IPS DF 4.7 (cell line): ENCODE data around the gene JAK2.
"Not testable (repeated sequence)": the region's sequence is repeated elsewhere in the genome, so short reads cannot be mapped to it uniquely, and the experiment has no call there.

Experiments
- DNase-seq: peaks from one replicate; pipeline ENCODE4 v3.0.0-alpha.2; 2013; ENCODE audit warnings: low spot score; ENCODE audit errors: extremely low read depth

The JAK2 gene

DNA sequence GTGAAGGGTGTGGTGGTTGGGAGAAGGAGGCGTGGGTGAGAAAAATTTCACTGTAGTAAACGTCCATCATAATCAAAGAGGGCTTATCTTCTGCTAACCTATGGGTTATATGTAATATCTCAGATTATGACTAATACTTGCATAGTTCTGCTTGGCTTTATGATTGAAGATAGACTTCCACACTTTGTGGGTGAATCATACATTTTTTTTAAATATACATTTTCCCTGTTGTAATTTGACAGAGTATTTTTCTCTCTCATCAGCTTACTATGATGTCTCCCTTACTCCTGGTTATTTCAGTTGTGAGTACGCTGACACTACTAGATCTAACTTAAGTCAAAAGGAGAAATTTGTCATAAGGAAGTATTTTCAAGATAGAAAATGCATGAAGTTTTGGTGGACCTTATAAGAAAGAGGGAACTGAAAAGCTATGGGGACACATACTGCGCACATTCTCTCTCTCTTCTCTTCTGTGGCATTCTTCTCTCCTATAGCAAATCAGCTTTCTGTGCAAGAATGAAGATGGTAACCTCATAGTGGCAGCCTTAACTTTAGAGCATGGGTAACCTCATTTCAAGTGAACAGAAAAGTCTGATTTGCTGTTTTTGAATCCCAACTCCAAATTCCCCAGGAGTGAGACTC lies 4.9 kb upstream of the JAK2 start:
- DNase-seq, result no peak

DNA sequence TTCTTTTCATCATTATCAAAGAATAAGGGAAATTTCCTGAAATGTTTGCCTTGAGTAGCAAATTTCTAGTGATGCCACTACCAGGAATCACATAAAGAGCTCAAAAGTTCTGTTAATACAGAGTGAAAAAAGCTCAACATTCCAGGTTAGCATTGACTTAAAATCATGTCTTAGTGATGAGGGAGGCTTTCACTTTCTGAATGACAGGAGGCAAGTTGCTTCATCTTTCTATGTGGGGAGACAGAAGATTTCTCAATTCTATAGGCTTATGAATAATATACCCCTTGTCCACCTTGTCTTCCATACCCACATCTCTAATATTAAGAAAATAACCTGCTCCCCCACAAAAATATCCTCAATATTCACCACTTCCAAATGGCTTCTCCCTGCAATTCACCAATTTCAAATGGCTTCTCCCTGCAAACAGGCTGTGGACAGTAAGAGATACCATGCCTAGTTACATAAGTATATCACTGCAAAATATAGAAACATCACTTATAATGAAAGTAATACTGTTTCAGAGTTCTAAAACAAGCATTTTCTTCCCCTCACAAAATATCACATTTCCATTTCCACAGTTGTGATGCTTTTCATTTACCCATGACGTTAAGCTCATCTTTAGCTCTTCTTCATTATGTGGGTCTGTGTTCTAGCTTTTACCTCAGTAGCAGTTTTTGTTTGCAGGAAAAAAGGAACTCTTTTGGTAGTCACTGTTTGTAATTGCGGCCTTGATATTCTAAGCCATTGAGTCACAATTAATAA lies 2.2 kb upstream of the JAK2 start:
- DNase-seq, result no peak

- no peak for DNase-seq
Measured at GRCh38 chr9:4983601-4984165, 1.4 kb upstream of the JAK2 start.

DNA sequence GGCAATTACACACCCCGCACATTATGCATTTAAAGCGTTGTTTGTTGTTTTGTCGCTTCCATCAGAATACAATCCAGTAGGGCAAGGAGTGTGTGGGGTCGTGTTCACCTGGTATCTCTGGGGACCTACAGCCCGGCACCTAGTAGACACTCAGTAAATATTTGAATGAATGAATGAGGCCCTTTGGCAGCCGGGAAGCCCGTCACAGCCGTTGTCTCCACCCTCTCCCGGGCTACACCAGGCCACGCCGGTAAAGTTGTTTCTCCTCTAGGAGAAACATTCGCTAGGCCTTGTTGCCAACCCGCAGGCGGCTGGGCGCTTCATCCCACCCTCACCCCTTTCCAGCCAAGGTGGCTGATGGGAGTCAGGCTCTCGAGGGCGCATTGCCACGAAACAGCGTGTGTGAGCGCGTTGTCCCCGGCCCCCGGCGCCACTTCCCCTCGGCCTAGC lies 876 bp upstream of the JAK2 start:
- DNase-seq, result no peak

GRCh38 chr9:4985386-4986266 lies 554 bp downstream of the JAK2 start:
- no peak for DNase-seq

DNA sequence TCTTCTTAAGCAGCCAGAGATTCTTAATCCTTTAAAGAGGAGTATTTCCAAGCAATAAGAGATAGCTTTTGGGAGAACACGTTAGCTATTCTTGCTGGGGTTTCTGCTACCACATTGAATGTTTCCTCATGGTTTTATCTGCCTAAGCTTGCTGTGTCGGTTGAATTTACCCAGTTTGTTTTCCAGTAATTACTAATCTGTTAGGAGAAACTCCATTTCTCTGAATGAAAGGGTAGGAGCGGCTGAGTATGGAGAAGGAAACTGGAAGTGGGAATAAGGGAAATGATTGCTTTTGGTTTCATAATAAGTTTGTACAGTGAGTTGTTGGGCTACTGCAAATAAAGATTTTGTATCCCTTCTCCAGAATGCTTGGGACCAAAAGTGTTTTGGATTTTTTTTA lies 1.2 kb downstream of the JAK2 start:
- no peak for DNase-seq

DNA sequence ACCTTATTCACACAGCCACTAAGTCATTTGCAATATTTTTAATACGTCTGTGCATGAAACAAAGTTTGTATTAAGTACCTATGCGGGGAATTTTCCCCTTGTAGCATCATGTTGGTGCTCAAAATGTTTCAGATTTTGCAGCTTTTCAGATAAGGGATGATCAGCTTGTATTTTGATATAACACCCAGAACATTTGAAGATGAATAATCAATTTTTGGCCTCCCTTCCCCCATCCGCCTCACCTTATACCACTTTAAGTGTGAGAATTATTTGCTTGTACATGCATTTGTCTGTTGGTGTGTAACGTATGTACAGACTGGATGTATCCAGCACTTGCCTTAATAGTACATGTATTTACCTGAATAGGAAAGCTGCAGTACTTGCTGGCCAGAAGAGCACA lies 1.7 kb downstream of the JAK2 start:
- no peak for DNase-seq

DNA sequence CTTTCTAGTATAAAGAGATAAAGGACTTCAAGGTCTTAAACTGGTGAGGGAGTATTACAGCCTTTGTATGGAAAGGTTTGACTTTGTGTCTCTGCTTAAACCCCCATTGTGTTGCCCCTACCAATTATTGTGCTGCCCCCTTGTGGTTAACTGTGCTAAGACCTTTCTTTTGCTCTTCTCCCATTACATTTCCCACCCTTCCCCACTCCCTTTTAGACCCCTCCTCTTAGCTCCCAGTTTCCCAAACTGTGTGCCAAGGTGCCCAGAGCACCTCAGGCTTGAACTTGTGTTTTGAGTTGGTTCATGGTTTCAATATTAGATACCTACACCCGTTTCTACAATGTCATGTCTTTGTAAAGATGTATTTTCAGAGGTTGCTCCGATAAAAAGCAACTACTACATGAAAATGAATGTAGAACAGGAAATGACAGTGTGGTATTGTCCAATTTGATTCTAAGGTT lies 2.9 kb downstream of the JAK2 start:
- DNase-seq, result no peak

GRCh38 chr9:4992872-4993271 lies 7.8 kb downstream of the JAK2 start:
- DNase-seq, result no peak

DNA sequence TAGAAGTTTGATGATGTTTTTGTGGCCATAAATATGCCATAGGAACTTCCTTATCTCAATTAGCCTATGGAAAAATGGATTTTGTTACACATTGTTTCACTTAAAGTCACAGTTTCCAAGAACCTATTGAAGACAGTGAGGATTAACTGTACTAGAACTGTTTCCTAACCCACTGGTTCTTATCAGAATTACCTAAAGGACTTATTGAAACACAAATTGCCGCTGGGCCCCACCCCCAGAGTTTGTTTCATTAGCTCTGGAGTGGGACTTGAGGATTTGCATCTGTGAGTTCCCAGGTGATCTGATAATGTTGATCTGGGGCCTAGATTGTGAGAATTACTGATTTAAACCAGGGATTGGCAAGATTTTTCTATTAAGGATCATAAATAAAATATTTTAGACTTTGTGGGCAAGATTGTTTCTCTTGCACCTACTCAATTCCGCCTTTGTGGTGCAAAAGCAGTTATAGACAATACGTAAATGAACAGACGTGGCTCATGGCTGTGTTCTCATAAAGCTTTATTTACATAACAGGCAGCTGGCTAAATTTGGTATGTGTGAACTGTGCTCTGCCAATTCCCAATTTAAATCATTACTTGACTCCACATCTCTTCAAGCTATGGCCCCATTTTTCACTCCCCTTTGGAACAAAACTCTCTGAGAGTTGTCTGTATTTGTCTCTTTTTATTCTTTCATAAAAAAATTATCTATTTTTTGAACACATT lies 9.3 kb downstream of the JAK2 start:
- DNase-seq, result no peak

DNA sequence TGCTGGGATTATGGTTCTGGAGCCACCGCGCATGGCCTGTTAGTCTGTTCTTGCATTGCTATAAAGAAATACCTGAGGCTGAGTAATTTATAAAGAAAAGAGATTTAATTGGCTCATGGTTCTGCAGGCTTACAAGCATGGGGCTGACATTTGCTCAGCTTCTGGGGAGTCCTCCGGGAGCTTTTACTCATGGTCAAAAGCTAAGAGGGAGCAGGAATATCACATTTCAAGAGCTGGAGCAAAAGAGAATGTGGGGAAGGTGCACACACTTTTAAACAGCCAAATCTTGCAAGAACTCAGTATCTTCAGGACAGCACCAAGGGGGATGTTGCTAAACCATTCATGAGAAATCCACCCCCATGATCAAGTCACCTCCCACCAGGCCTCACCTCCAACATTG lies 12.1 kb downstream of the JAK2 start:
- DNase-seq, result no peak

GRCh38 chr9:4997631-4998030 lies 12.6 kb downstream of the JAK2 start:
- no peak for DNase-seq

DNA sequence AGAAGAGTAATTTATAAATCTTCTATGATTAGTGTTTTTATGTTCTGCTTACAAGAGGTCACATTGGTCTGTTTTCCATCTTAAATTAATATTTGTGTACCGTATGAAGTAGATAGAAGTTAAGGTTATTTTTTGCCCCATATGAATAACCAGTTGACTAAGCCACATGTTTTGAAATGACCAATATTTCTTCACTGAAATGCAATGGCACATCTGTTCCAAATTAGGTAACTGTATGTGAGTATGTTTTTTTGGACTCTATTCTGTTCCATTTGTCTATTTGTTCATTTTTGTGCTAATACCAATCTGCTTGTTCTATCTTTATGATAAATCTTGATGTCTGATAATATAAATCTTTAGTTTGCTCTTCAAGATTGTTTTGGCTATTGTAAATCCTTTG lies 17.7 kb downstream of the JAK2 start:
- DNase-seq, result no peak

GRCh38 chr9:5004481-5004880 lies 19.4 kb downstream of the JAK2 start:
- DNase-seq, result no peak

DNA sequence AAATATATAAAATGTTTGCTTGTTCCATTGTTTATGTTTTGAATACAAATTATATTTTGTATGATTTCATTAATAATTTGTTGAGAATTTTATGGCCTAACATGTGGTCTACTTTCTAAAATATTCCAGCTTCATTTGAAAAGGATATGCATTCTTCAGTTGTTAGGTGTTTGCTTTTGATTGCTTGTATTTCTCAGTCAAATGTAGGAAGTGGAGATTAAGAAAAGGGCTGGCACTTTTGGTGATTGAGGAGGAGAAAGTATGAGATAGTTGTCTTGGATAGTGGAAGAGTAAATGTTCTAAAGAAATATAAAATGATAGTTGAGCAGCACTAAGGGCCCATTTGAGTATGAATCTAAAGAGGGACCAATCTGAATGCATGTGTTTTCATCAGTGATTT lies 23.1 kb downstream of the JAK2 start:
- DNase-seq, result no peak

- DNase-seq, result no peak
Measured at GRCh38 chr9:5013374-5013773, 28.3 kb downstream of the JAK2 start.

DNA sequence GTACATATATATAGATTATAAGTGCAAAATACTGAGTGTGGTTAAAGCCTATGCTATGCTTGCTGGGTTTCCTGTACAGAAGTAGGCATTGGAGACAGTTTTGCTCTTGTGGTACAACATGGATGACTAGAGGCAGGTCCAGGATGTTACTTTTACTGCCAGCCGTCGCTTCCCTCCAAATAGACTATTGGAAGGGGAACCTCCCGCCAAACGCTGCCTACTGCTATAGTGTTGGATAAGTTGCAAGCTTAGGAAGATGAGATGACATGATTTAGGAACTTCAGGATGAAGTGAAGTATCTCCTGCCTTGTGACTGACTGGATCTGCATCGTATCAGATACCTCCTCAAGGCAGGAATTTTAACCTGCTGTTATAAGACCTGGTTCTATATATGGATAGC lies 30.9 kb downstream of the JAK2 start:
- DNase-seq, result no peak

DNA sequence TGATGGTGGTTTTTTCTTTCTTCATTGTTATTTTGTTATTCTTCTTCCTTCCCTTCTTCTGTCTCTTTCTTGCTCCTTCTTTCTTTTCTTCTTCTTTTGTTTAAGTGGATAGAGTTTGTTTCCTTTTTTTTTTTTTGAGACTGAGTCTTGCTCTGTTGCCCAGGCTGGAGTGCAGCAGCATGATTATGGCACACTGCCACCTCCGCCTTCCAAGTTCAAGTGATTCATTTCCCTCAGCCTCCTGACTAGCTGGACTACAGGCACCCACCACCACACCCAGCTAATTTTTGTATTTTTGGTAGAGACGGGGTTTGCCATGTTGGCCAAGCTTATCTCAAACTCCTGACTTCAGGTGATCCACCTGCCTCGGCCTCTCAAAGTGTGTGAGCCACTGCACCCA lies 40.3 kb downstream of the JAK2 start:
- DNase-seq, result no peak

- DNase-seq, result not testable (repeated sequence)
Measured at GRCh38 chr9:5031941-5032340, 46.9 kb downstream of the JAK2 start.

DNA sequence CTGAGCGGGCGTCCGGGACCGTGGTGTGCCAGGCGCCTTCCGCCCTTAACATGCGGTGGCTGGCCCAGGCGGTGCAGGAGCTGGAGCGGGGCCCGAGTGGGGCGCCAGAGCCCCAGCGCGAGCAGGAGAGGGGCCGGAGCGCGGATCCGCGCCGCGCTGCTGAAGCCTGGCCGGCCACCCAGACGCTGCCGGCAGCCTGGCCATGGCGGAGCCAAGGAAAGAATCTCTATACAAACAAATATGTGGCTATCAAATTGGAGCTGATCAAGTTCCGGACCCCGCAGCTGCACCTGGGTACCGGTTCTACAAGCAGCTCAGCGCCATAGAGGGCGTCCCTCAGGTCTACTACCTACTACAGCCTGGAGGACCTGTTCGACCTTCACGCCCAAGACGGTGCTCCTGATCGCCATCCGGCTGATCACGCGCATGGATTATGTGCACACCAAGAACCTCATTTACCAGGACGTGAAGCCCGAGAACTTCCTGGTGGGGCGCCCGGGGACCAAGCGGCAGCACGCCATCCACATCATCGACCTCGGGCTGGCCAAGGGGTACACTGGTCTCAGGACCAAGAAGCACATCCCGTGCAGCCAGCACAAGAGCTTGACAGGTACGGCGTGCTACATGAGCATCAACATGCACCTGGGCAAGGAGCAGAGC lies 55.8 kb downstream of the JAK2 start:
- no peak for DNase-seq
